Measurements from ENCODE around the gene MOK.
A peak's percentile ranks its signal among the peaks of the same experiment; 100 is the strongest.

The MOK gene

DNA sequence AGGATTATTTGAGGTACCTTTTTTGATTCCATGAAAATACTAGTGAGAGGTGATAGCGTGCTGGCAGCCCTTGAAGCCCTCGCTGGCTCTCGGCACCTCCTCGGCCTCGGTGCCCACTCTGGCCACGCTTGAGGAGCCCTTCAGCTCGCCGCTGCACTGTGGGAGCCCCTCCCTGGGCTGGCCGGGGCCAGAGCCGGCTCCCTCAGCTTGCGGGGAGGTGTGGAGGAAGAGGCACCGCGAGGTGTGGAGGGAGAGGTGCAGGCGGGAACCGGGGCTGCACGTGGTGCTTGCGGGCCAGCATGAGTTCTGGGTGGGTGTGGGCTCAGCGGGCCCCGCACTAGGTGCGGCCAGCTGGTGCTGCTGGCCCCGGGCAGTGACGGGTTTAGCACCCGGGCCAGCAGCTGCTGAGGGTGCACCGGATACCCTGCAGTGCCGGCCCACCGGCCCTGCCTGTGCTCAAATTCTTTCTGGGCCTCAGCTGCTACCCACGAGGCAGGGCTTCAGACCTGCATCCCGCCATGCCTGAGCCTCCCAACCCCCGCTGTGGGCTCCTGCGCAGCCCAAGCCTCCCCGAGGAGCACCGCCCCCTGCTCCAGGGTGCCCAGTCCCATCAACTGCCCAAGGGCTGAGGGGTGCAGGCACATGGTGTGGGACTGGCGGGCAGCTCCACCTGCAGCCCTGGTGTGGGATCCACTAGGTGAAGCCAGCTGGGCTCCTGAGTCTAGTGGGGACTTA, 7.4 kb downstream of the MOK start:
- no peak for DNase-seq (ENCODE audit: low read depth)
- TF ChIP-seq, protein P1, sequence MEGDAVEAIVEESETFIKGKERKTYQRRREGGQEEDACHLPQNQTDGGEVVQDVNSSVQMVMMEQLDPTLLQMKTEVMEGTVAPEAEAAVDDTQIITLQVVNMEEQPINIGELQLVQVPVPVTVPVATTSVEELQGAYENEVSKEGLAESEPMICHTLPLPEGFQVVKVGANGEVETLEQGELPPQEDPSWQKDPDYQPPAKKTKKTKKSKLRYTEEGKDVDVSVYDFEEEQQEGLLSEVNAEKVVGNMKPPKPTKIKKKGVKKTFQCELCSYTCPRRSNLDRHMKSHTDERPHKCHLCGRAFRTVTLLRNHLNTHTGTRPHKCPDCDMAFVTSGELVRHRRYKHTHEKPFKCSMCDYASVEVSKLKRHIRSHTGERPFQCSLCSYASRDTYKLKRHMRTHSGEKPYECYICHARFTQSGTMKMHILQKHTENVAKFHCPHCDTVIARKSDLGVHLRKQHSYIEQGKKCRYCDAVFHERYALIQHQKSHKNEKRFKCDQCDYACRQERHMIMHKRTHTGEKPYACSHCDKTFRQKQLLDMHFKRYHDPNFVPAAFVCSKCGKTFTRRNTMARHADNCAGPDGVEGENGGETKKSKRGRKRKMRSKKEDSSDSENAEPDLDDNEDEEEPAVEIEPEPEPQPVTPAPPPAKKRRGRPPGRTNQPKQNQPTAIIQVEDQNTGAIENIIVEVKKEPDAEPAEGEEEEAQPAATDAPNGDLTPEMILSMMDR (conservative IDR thresholded peaks at IDR 0.05; ENCODE audit: low read length): no peak
- no peak overlapping the region for H3K4me3 ChIP-seq (ENCODE audit: low read length)

DNA sequence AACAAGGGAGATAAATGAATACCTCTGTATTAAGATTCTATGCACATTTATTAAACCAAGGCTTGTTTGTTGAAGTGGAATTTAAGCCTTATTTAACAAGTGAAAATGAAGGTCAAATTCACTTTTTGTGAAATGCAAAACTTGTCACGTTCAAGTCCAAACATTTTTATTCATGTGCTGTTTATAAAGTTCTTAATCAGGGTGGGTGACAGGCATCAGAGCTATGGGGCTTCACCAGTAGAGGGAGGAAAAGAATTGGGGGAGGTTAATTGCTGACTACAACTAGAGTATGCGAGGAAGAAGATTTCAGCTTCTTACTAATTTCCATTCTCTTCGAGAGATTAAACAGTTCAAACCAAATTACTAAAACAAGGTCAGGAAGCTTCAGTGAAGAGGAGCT, 9.7 kb downstream of the MOK start:
- peak; percentile 45 for DNase-seq (ENCODE audit: low read depth)
- no peak overlapping the region for H3K4me3 ChIP-seq (ENCODE audit: low read length)
- TF ChIP-seq, protein P1 (conservative IDR thresholded peaks at IDR 0.05; ENCODE audit: low read length): peak; percentile 53

DNA sequence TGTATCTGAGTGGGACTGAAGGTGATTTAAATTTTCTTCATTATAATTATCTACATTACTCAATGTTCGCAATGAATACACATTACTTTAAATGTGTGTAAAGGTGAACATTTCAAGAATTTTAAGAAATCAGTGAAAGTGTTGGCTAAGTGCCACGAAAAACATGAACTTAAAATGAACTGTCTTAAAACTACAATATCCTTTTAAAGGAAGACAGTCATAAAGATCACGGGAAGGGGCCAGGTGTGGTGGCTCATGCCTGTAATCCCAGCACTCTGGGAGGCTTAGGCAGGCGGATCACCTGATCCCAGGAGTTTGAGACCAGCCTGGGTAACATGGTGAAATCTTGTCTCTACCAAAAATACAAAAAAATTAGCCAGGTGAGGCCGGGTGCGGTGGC, 11.2 kb downstream of the MOK start:
- TF ChIP-seq, protein P1 (conservative IDR thresholded peaks at IDR 0.05; ENCODE audit: low read length): no peak
- no peak for DNase-seq (ENCODE audit: low read depth)
- H3K4me3 ChIP-seq (ENCODE audit: low read length): no peak overlapping the region

DNA sequence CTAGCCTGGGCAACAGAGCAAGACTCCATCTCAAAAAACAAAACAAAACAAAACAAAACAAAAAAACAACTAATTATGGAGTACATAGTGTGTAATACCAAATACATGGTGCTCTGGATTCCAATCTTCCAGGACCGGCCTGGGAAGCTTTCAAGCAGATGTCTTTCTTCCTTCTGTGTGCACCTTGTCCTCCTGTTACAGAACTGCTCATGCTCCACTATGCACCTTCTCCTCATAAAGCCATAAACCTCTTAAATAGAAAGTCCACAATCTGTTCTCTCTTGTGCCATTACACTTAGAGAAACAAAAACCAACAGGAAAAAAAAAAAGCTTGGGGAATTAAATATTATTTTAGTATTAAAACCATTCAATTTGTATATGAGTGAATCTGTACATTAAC, 12.5 kb downstream of the MOK start:
- DNase-seq (ENCODE audit: low read depth): no peak
- no peak overlapping the region for H3K4me3 ChIP-seq (ENCODE audit: low read length)
- TF ChIP-seq, protein P1 (conservative IDR thresholded peaks at IDR 0.05; ENCODE audit: low read length): no peak

DNA sequence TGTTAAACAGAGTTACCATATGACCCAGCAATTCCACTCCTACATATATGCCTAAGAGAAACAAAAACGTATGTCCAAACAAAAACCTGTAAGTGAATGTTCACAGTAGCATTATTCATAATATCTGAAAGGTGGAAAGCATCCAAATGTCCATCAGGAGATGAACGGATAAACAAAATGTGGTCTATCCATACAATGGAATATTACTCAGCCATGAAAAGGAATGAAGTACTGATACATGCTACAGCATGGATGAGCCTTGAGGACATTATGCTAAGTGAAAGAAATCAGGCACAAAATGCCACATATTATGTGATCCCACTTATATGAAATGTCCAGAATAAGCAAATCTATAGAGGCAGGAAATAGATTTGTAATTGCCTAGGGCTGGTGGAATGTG, 16.8 kb downstream of the MOK start:
- TF ChIP-seq, protein P1 (conservative IDR thresholded peaks at IDR 0.05; ENCODE audit: low read length): no peak
- no peak for DNase-seq (ENCODE audit: low read depth)
- no peak overlapping the region for H3K4me3 ChIP-seq (ENCODE audit: low read length)

DNA sequence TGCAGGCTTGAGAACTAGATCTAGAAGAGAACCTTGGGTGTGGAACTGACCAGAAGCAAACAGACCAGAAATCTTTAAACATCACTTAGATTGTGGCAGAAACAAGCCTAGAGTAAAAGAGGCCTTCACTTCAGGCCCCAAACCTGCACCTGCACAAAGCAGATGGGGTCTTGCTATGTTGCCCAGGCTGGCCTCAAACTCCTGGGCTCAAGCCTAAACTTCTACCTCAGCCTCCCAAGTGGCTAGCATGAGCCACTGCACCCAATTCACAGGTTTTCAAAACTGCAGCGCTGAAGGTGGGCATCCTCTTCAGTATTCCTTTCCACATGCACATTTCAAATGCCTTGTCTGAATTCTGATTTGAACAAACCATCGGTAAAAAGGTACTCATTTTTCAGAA, 19.9 kb downstream of the MOK start:
- no peak overlapping the region for H3K4me3 ChIP-seq (ENCODE audit: low read length)
- DNase-seq (ENCODE audit: low read depth): no peak
- TF ChIP-seq, protein P1 (conservative IDR thresholded peaks at IDR 0.05; ENCODE audit: low read length): no peak

DNA sequence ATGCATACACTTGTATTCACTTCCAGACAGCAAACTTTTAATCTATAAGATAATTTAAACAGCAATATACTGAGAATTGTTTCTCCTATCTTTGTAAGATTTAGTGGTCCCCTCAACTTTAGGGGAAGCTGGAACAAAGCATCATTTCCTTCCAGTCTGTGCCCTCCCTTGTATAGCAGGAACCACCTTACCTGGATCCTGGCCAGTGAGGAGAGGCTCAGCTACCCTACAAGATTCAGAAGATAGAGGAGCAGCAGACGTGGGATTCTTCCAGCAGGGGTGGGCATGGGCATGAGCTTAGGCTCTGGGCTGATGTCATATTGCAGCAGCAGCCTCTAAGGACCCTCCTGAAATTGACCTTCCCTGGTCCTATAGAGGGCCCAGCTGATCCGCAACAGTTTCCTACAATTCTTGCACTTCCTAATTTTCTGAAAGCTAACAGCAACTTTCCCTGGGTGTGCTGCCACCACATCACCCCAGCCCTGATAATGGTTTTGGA, 21.3 kb downstream of the MOK start:
- TF ChIP-seq, protein P1 (conservative IDR thresholded peaks at IDR 0.05; ENCODE audit: low read length): no peak
- H3K4me3 ChIP-seq (ENCODE audit: low read length): no peak overlapping the region
- DNase-seq (ENCODE audit: low read depth): no peak
